Measurements from ENCODE around the gene ACER3.

DNA sequence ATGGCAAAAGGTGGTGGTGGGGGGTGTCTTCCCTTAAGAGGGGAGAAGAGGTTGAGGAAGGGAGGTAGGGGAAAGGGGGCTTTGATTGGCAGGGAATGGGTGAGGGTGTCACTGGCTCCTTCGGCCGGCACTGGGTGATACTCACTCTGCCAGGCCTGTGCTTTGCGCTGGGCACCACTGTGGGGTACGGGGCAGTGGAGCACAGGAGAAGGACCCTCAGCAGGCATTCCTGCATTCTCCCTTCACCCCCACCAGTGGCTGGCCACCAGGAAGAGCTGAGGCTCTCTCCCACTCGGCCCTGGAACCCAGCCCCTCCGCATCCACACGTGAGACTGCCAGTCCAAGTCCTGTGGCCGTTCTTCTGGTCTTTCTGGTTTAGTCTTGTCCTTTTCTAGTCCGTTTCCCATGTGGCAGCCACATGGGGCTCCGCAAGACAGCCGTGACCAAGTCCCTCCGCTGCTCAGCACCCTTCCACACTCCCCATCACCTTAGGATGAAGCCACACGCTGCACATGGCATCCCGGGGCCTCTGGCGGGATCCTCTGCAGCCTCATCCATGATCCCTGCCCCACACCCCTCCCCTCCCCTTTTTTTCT lies 214.0 kb downstream of the ACER3 start:
- TF ChIP-seq CTCF (conservative IDR thresholded peaks at IDR 0.05; ENCODE audit: low read depth in 2 of 2) (no peak), CREB1 (CRISPR knock-in tag; IDR thresholded peaks at IDR 0.05; ENCODE audit: low read depth) (no peak), REST (IDR thresholded peaks at IDR 0.05; ENCODE audit: unreplicated experiment) (no peak), EZH2 (IDR thresholded peaks at IDR 0.05; ENCODE audit: low read depth, unreplicated experiment) (no peak), POLR2AphosphoS5 (IDR thresholded peaks at IDR 0.05; ENCODE audit: low read depth) (no peak), EZH2phosphoT487 (IDR thresholded peaks at IDR 0.05; ENCODE audit: unreplicated experiment) (no peak), ZNF114 (CRISPR knock-in tag; IDR thresholded peaks at IDR 0.05) (no peak), ZNF331 (CRISPR knock-in tag; IDR thresholded peaks at IDR 0.05; ENCODE audit: low read depth) (no peak), NANOG (IDR thresholded peaks at IDR 0.05; ENCODE audit: borderline replicate concordance) (no peak), JUNB (IDR thresholded peaks at IDR 0.05; ENCODE audit: unreplicated experiment) (no peak), ETS1 (IDR thresholded peaks at IDR 0.05) (no peak)
